Fibroblast of mammary gland (primary cell): Measurements from ENCODE around the gene CCSER1.
"Not testable (repeated sequence)": the region's sequence is repeated elsewhere in the genome, so short reads cannot be mapped to it uniquely, and the experiment has no call there.

Experiments used
- DNase-seq: peaks from one replicate; pipeline ENCODE4 v3.0.0-alpha.2; 2010; ENCODE audit warnings: low read depth
- H3K4me3 ChIP-seq: 2 replicates; pipeline ENCODE4 v1.5.1; 2011; ENCODE audit warnings: low read depth, mild to moderate bottlenecking, low read length, moderate library complexity; ENCODE audit not compliant: control insufficient read depth
- TF ChIP-seq, protein P1 (sequence below): conservative IDR thresholded peaks from 2 replicates; pipeline ENCODE4 v1.5.1; 2011; ENCODE audit warnings: low read depth, low read length, inconsistent platforms; ENCODE audit not compliant: control insufficient read depth, insufficient read depth

The CCSER1 gene

DNA sequence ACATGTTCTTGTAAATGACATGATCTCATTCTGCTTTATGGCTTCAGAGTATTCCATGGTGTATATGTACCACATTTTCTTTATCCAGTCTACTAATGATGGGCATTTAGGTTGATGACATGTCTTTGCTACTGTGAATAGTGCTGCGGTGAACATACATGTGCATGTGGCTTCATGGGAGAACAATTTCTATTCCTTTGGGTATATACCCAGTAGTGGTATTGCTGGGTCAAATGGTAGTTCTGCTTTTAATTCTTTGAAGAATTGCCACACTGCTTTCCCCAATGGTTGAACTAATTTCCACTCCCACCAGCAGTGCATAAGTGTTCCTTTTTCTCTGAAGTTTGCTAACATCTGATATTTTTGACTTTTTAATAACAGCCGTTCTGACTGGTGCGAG is 1080.3 kb downstream of the CCSER1 start:
- no peak for DNase-seq
- H3K4me3 ChIP-seq, result no peak overlapping the region
- TF ChIP-seq, protein P1, sequence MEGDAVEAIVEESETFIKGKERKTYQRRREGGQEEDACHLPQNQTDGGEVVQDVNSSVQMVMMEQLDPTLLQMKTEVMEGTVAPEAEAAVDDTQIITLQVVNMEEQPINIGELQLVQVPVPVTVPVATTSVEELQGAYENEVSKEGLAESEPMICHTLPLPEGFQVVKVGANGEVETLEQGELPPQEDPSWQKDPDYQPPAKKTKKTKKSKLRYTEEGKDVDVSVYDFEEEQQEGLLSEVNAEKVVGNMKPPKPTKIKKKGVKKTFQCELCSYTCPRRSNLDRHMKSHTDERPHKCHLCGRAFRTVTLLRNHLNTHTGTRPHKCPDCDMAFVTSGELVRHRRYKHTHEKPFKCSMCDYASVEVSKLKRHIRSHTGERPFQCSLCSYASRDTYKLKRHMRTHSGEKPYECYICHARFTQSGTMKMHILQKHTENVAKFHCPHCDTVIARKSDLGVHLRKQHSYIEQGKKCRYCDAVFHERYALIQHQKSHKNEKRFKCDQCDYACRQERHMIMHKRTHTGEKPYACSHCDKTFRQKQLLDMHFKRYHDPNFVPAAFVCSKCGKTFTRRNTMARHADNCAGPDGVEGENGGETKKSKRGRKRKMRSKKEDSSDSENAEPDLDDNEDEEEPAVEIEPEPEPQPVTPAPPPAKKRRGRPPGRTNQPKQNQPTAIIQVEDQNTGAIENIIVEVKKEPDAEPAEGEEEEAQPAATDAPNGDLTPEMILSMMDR, result no peak

DNA sequence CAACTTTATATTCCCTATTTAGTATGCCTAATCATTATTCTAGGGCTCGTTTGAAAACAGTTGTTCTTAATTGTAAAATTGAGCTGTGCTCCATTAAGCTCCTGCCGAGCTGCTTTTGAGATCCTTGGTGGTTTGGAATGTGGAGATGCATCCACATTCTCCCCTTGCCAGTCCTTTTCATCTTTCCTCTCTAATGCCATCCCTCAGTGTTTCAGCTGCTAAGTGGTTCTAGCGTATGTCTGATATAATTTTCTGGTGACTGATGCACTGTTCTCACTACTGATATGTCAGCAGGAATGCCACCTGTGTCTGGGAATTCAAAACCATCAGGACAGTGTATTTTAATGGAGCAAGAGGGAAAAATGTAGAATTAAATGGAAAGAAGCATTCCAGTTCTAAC is 1085.0 kb downstream of the CCSER1 start:
- TF ChIP-seq, protein P1, result no peak
- no peak overlapping the region for H3K4me3 ChIP-seq
- DNase-seq, result no peak

DNA sequence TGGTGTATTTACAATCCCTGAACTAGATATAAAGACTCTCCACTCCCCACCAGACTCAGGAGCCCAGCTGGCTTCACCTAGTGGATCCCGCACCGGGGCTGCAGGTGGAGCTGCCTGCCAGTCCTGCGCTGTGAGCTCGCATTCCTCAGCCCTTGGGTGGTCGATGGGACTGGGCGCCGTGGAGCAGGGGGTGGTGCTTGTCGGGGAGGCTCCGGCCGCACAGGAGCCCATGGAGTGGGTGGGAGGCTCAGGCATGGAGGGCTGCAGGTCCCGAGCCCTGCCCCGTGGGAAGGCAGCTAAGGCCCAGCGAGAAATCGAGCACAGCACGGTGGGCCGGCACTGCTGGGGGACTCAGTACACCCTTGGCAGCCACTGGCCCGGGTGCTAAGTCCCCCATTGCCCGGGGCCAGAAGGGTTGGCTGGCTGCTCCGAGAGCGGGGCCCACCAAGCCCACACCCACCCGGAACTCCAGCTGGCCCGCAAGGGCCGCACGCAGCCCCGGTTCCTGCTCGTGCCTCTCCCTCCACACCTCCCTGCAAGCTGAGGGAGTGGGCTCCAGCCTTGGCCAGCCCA is 1090.7 kb downstream of the CCSER1 start:
- DNase-seq, H3K4me3 ChIP-seq: not testable (repeated sequence)

DNA sequence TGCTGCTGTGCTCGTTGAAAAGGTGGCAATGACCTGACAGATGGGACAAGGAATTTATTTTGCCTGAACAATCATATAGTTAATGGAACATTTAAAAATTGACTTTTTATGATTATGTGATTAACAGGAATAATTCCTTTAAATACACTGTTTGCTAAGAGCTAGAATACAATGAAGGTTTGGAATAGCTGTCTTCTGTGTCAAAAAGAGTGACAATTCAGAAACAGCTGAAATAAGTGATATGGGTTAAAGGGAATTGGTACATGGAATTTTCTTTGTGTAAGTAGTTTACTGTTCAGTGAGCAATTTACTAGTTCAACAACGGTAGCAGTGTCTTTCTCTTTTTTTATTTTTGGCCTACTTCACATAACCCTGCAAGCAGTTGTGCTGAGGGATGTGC is 1093.1 kb downstream of the CCSER1 start:
- no peak overlapping the region for H3K4me3 ChIP-seq
- TF ChIP-seq, protein P1, result no peak
- no peak for DNase-seq

DNA sequence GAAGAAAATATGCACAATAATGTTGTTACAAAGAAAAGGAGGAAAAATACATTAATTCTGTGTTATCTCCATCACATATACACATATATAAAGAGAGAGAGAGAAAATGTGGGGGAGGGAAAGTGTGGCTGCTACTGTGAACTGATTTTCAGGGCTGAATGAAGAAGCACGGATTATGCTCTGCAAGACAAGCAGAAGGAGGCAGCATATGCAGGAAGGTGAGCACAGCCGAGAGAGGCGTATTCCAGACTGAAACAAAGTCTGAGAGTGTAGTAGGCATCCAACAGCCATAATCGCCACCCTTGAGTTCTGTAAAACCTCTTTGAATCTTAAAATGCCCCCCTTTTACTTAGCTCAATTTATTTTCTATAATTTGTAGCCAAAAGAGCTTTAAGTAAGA is 1094.8 kb downstream of the CCSER1 start:
- DNase-seq, result no peak
- no peak overlapping the region for H3K4me3 ChIP-seq
- TF ChIP-seq, protein P1, result no peak

DNA sequence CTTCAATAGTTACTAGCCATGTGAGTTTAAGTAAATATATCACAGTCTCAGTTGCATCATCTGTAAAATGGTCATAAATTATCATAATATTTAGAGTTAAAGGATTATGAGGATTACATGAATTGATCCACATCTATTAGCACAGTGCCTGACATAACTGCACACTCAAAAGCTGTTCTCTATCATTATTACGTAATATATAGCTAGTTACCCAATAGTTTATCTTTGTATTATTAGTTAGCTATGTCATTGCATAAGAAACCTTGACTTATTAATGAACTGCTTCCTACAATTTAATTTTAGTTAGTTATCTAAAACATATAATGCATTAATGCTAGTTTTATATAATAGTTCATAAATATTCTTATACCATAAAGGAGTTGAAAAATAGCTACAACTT is 1099.7 kb downstream of the CCSER1 start:
- DNase-seq, result no peak
- TF ChIP-seq, protein P1, result no peak
- H3K4me3 ChIP-seq, result no peak overlapping the region

DNA sequence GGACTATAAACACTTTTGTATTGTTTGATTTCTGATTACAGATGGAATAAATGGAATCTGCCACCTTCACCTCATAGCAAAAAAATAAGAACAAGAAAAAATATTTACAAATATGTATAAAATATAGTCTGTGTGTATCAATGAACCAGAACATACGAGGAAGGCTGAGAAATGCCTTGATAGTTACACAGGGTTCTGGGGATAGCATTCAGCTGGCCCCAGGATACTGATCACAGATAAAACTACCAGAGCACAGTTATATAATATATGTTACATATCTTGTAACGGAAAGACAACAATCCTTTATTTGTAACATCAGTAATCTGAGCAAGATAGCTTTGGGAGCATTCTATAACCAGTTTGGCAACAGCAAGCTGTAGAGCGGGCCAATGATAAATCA is 1101.5 kb downstream of the CCSER1 start:
- no peak for DNase-seq
- H3K4me3 ChIP-seq, result no peak overlapping the region
- TF ChIP-seq, protein P1, result no peak

DNA sequence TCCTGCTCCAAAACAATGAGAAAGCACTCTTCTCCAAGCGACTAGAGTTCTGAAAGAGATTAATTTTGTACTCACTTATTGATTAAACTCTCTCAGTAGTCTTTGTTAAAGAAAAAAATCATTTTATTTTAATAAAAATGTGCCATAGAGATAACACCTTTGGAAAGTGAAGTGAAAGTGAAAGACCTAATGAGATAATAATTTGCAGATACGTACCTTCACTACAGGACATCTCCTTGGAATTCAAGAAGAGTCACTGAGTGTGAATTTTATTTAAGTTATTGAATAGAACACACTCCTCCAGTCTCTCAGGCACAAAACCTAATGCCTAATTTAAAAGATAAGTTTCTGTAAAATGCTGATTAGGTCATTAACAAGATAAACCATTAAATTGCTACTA is 1106.0 kb downstream of the CCSER1 start:
- no peak for DNase-seq
- H3K4me3 ChIP-seq, result no peak overlapping the region
- TF ChIP-seq, protein P1, result no peak
